ENCODE data around the gene DLGAP4.

Gene DLGAP4

GRCh38 chr20:36386236-36386635, 80.1 kb downstream of the DLGAP4 start:
- no peak for DNase-seq

- no peak for DNase-seq
Observed at GRCh38 chr20:36390269-36390668, 84.1 kb downstream of the DLGAP4 start.

- no peak for DNase-seq
Observed at GRCh38 chr20:36390719-36391415, 84.7 kb downstream of the DLGAP4 start.

- DNase-seq = no peak
Observed at GRCh38 chr20:36391456-36391855, 85.3 kb downstream of the DLGAP4 start.

GRCh38 chr20:36391955-36392354, 85.8 kb downstream of the DLGAP4 start:
- DNase-seq = no peak

GRCh38 chr20:36392989-36393388, 86.8 kb downstream of the DLGAP4 start:
- no peak for DNase-seq

GRCh38 chr20:36394340-36394965, 88.3 kb downstream of the DLGAP4 start:
- no peak for DNase-seq

GRCh38 chr20:36396340-36396739, 90.2 kb downstream of the DLGAP4 start:
- no peak for DNase-seq

- no peak for DNase-seq
Observed at GRCh38 chr20:36396847-36397630, 90.9 kb downstream of the DLGAP4 start.

GRCh38 chr20:36398515-36398914, 92.4 kb downstream of the DLGAP4 start:
- DNase-seq = no peak

- peak; percentile 49 for DNase-seq
Observed at GRCh38 chr20:36399147-36399968, 93.2 kb downstream of the DLGAP4 start.

GRCh38 chr20:36399969-36400545, 93.9 kb downstream of the DLGAP4 start:
- DNase-seq = no peak

- DNase-seq = no peak
Observed at GRCh38 chr20:36400909-36401735, 95.0 kb downstream of the DLGAP4 start.

GRCh38 chr20:36402708-36403107, 96.6 kb downstream of the DLGAP4 start:
- no peak for DNase-seq

GRCh38 chr20:36404435-36404978, 98.4 kb downstream of the DLGAP4 start:
- DNase-seq = no peak

GRCh38 chr20:36405255-36405654, 99.1 kb downstream of the DLGAP4 start:
- DNase-seq = no peak

GRCh38 chr20:36407199-36407733, 101.1 kb downstream of the DLGAP4 start:
- DNase-seq = no peak

GRCh38 chr20:36408219-36408618, 102.1 kb downstream of the DLGAP4 start:
- DNase-seq = no peak

- no peak for DNase-seq
Observed at GRCh38 chr20:36411861-36412454, 105.8 kb downstream of the DLGAP4 start.

- no peak for DNase-seq
Observed at GRCh38 chr20:36415475-36416002, 109.4 kb downstream of the DLGAP4 start.
